ENCODE measurements around the gene CACNA2D4. TPM values are rescaled to one million over a fixed set of nuclear protein-coding genes. Genes with fewer than 3 reads are reported as not detected.
"Not testable (repeated sequence)": the region's sequence is repeated elsewhere in the genome, so short reads cannot be mapped to it uniquely, and the experiment has no call there.

The CACNA2D4 gene
- polyA plus RNA-seq, 1 donor, result 2.0 TPM

- DNase-seq (ENCODE audit: low read depth), result no peak
These were observed 85.5 kb downstream of the CACNA2D4 start for GRCh38 chr12:1832801-1833595.

- DNase-seq (ENCODE audit: low read depth), result peak; percentile 40
These were observed 87.2 kb downstream of the CACNA2D4 start for GRCh38 chr12:1830981-1831963.

GRCh38 chr12:1830401-1830845 lies 88.0 kb downstream of the CACNA2D4 start:
- no peak for DNase-seq (ENCODE audit: low read depth)

DNA sequence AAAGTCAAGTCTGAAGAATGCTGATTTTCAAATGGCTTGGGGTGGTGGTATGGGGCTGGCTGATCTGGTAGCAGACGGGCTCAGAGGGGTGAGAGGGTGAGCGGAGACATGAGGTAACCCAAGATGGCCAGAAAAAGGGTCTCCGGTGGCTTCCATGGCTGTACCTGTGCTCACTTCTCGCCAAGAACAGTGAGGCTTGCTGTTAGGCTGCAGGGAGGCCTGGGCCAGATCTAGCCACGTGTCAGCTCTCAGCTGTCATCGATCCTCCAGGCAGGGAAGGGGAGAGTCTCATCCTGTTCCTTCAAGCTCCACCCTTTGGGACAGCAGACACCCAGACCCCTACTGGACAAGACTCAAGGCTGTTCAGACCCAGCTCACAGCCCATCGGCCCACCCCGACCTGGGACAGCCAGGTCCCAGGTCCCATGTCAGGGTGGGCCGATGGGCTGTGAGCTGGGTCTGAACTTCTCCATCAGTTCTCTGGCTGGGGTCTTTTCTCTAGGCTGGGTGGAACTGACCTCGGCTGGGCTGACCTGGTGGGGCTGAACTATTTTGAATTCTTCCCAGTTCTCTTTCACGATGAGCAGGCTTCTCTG lies 89.0 kb downstream of the CACNA2D4 start:
- no peak for DNase-seq (ENCODE audit: low read depth)

GRCh38 chr12:1828856-1829255 lies 89.6 kb downstream of the CACNA2D4 start:
- DNase-seq (ENCODE audit: low read depth), result no peak

- DNase-seq (ENCODE audit: low read depth), result no peak
These were observed 90.3 kb downstream of the CACNA2D4 start for GRCh38 chr12:1827826-1828805.

- no peak for DNase-seq (ENCODE audit: low read depth)
These were observed 91.4 kb downstream of the CACNA2D4 start for GRCh38 chr12:1826867-1827705.

GRCh38 chr12:1826401-1826800 lies 92.1 kb downstream of the CACNA2D4 start:
- DNase-seq (ENCODE audit: low read depth), result no peak

GRCh38 chr12:1825382-1826102 lies 92.9 kb downstream of the CACNA2D4 start:
- DNase-seq (ENCODE audit: low read depth), result no peak

GRCh38 chr12:1823237-1823636 lies 95.2 kb downstream of the CACNA2D4 start:
- DNase-seq (ENCODE audit: low read depth), result no peak

DNA sequence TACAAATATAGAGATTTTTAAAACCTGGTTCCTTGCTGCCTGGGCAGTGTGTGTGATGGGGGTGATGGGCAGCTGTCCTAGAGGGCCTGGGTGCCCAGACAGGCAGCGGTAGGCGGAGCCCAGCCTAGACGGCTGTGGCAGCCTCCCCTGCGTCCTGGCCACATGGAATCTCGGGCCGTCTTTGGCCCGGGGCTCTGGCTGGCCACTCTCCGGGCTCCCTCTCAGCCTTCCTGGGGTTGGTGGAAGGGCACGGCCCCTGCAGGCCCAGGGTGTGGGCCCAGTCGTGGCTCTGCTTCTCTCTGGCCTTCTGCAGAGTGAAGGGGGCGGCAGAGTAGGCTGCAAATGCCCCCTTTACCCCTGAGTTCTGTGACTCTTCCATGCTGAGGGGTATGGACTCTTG lies 95.8 kb downstream of the CACNA2D4 start:
- no peak for DNase-seq (ENCODE audit: low read depth)

DNA sequence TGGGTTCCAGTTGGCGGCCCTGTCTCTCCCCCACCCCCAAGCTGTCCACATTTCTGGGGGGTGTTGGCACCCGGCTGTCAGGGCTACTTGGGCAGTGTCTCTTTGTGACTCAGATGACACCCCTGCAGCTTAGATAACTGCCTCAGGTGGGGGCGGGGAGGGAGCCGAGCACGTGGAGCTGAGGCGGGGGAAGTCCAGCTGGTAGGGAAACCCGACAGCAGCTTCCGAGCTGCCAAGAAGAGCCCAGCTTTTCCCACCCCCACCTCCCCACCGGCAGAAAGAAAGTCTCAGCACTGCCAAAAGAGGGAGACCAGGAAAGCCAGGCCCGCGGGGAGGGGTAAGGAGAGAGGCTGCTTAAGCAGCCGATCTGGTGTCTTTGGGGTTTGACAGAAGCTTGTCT lies 96.6 kb downstream of the CACNA2D4 start:
- DNase-seq (ENCODE audit: low read depth), result no peak

DNA sequence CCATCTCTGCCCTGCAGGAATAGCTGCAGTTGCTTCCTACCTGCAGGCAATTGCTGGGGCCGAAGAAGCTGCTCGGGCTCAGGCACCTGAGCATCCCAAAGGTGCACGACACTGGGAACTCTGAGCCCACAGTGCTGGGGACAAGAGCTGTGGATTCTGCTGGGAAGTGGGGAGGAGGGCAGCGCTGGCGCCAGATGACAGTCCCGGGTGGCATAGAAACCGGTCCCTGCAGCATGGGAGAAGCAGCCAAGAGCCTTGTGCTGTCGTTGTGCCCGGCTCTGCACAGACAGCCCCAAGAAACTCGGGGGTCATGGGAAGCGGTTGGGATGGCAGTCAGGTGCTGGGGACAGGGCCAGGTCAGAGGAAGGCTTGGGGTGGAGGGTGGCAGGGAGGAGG lies 97.6 kb downstream of the CACNA2D4 start:
- DNase-seq (ENCODE audit: low read depth), result no peak

GRCh38 chr12:1820191-1820895 lies 98.1 kb downstream of the CACNA2D4 start, which contains the start of gene LRTM2:
TSS of gene LRTM2 (plus strand) at chr12:1820565. CDS start at chr12:1828149, 7,584 bp downstream.
- DNase-seq (ENCODE audit: low read depth), result no peak

- DNase-seq (ENCODE audit: low read depth), result no peak
These were observed 98.9 kb downstream of the CACNA2D4 start for GRCh38 chr12:1819571-1819970.

DNA sequence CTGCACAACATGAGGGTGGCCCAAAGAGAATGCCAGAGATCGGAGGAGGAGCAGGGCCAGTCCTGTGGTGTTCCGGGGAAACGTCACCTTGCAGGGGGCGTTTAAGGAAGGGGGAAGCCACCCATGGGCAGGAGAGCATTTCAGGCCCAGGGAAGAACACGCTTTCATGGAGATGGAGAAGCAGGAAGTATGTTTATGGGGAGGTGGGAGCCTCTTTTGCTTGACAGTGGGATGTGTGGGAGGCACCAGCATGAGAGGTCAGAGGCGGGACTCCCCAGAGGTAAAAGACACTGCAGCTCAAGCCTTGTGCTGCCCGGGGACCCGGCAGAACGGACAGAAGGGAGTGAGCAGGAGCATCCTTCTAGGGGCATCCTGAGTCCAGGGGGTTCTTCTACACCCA lies 99.4 kb downstream of the CACNA2D4 start:
- no peak for DNase-seq (ENCODE audit: low read depth)

GRCh38 chr12:1817928-1818327 lies 100.5 kb downstream of the CACNA2D4 start:
- DNase-seq (ENCODE audit: low read depth), result not testable (repeated sequence)

- no peak for DNase-seq (ENCODE audit: low read depth)
These were observed 101.6 kb downstream of the CACNA2D4 start for GRCh38 chr12:1816730-1817348.
